Measurements from ENCODE around the gene ARNT2.

GRCh38 chr15:80480171-80480811 lies 76.1 kb downstream of the ARNT2 start:
- TF ChIP-seq, protein P1, sequence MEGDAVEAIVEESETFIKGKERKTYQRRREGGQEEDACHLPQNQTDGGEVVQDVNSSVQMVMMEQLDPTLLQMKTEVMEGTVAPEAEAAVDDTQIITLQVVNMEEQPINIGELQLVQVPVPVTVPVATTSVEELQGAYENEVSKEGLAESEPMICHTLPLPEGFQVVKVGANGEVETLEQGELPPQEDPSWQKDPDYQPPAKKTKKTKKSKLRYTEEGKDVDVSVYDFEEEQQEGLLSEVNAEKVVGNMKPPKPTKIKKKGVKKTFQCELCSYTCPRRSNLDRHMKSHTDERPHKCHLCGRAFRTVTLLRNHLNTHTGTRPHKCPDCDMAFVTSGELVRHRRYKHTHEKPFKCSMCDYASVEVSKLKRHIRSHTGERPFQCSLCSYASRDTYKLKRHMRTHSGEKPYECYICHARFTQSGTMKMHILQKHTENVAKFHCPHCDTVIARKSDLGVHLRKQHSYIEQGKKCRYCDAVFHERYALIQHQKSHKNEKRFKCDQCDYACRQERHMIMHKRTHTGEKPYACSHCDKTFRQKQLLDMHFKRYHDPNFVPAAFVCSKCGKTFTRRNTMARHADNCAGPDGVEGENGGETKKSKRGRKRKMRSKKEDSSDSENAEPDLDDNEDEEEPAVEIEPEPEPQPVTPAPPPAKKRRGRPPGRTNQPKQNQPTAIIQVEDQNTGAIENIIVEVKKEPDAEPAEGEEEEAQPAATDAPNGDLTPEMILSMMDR (conservative IDR thresholded peaks at IDR 0.05; ENCODE audit: low read length) = no peak
- TF ChIP-seq EZH2phosphoT487 (IDR thresholded peaks at IDR 0.05; ENCODE audit: borderline replicate concordance, low read depth, low read length) = no peak

All from OCI-LY7 (cell line).